GM13976 (cell line): Measurements from ENCODE around the gene CCR2.
A peak's percentile ranks its signal among the peaks of the same experiment; 100 is the strongest.

ENCODE experiments used
- DNase-seq: peaks from one replicate; pipeline ENCODE4 v3.0.0; 2012; ENCODE audit warnings: low spot score
- in situ Hi-C: fragments of 300-500 bp; cut with MboI; formaldehyde crosslinking; loops from one replicate; pipeline ENCODE4 v1.12.0; 2022; ENCODE audit warnings: low sequenced_read_pairs, mixed read lengths, inconsistent platforms; ENCODE audit not compliant: unreplicated experiment
- TF ChIP-seq, protein P1 (sequence below): IDR thresholded peaks from 2 replicates; pipeline ENCODE4 v1.5.1; 2012; ENCODE audit warnings: borderline replicate concordance, mild to moderate bottlenecking; ENCODE audit not compliant: insufficient read depth; ENCODE audit errors: extremely low read depth, missing control alignments, control extremely low read depth

CCR2 gene

GRCh38 chr3:46369675-46370132 lies 15.8 kb downstream of the CCR2 start:
- DNase-seq, result peak; percentile 36
- in situ Hi-C loops, result loop anchor here (5.0 to 10.0 kb wide), 4 partner anchors 95 to 425 kb away; partner anchors contain the start of gene CXCR6

DNA sequence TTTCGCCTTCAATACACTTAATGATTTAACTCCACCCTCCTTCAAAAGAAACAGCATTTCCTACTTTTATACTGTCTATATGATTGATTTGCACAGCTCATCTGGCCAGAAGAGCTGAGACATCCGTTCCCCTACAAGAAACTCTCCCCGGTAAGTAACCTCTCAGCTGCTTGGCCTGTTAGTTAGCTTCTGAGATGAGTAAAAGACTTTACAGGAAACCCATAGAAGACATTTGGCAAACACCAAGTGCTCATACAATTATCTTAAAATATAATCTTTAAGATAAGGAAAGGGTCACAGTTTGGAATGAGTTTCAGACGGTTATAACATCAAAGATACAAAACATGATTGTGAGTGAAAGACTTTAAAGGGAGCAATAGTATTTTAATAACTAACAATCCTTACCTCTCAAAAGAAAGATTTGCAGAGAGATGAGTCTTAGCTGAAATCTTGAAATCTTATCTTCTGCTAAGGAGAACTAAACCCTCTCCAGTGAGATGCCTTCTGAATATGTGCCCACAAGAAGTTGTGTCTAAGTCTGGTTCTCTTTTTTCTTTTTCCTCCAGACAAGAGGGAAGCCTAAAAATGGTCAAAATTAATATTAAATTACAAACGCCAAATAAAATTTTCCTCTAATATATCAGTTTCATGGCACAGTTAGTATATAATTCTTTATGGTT lies 17.1 kb downstream of the CCR2 start, which contains the start of gene CCR5:
Gene CCR5, plus strand, starts transcription at position 108 of the 680 bp plus-strand sequence. CDS start 1,957 bp downstream, outside the sequence.
- TF ChIP-seq, protein P1, sequence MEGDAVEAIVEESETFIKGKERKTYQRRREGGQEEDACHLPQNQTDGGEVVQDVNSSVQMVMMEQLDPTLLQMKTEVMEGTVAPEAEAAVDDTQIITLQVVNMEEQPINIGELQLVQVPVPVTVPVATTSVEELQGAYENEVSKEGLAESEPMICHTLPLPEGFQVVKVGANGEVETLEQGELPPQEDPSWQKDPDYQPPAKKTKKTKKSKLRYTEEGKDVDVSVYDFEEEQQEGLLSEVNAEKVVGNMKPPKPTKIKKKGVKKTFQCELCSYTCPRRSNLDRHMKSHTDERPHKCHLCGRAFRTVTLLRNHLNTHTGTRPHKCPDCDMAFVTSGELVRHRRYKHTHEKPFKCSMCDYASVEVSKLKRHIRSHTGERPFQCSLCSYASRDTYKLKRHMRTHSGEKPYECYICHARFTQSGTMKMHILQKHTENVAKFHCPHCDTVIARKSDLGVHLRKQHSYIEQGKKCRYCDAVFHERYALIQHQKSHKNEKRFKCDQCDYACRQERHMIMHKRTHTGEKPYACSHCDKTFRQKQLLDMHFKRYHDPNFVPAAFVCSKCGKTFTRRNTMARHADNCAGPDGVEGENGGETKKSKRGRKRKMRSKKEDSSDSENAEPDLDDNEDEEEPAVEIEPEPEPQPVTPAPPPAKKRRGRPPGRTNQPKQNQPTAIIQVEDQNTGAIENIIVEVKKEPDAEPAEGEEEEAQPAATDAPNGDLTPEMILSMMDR, result no peak
- in situ Hi-C loops, result loop anchor here (5.0 to 10.0 kb wide), 3 partner anchors 154 to 426 kb away; partner anchors contain the start of gene CXCR6
- DNase-seq, result no peak

More at GRCh38 chr3:46369675-46370132, 15.8 kb downstream of the CCR2 start:
- TF ChIP-seq, protein P1, result no peak

- TF ChIP-seq, protein P1, result no peak
- no peak for DNase-seq
- in situ Hi-C loops, result loop anchor here (5.0 to 10.0 kb wide), 3 partner anchors 154 to 427 kb away; partner anchors contain the start of gene CXCR6
Observed at GRCh38 chr3:46371519-46372340, 17.8 kb downstream of the CCR2 start.

DNA sequence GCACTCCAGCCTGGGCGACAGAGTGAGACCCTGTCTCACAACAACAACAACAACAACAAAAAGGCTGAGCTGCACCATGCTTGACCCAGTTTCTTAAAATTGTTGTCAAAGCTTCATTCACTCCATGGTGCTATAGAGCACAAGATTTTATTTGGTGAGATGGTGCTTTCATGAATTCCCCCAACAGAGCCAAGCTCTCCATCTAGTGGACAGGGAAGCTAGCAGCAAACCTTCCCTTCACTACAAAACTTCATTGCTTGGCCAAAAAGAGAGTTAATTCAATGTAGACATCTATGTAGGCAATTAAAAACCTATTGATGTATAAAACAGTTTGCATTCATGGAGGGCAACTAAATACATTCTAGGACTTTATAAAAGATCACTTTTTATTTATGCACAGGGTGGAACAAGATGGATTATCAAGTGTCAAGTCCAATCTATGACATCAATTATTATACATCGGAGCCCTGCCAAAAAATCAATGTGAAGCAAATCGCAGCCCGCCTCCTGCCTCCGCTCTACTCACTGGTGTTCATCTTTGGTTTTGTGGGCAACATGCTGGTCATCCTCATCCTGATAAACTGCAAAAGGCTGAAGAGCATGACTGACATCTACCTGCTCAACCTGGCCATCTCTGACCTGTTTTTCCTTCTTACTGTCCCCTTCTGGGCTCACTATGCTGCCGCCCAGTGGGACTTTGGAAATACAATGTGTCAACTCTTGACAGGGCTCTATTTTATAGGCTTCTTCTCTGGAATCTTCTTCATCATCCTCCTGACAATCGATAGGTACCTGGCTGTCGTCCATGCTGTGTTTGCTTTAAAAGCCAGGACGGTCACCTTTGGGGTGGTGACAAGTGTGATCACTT lies 18.8 kb downstream of the CCR2 start:
- in situ Hi-C loops, result loop anchor here (5.0 to 10.0 kb wide), 3 partner anchors 155 to 428 kb away; partner anchors contain the start of gene CXCR6
- peak; percentile 38 for DNase-seq
- TF ChIP-seq, protein P1, result peak; percentile 68

DNA sequence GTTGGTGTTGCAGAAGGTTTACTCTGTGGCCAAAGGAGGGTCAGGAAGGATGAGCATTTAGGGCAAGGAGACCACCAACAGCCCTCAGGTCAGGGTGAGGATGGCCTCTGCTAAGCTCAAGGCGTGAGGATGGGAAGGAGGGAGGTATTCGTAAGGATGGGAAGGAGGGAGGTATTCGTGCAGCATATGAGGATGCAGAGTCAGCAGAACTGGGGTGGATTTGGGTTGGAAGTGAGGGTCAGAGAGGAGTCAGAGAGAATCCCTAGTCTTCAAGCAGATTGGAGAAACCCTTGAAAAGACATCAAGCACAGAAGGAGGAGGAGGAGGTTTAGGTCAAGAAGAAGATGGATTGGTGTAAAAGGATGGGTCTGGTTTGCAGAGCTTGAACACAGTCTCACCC lies 20.8 kb downstream of the CCR2 start:
- TF ChIP-seq, protein P1, result no peak
- in situ Hi-C loops, result loop anchor here (5.0 to 10.0 kb wide), 3 partner anchors 157 to 430 kb away; partner anchors contain the start of gene CXCR6
- no peak for DNase-seq
